Measurements from ENCODE around the gene BAG1.

DNA sequence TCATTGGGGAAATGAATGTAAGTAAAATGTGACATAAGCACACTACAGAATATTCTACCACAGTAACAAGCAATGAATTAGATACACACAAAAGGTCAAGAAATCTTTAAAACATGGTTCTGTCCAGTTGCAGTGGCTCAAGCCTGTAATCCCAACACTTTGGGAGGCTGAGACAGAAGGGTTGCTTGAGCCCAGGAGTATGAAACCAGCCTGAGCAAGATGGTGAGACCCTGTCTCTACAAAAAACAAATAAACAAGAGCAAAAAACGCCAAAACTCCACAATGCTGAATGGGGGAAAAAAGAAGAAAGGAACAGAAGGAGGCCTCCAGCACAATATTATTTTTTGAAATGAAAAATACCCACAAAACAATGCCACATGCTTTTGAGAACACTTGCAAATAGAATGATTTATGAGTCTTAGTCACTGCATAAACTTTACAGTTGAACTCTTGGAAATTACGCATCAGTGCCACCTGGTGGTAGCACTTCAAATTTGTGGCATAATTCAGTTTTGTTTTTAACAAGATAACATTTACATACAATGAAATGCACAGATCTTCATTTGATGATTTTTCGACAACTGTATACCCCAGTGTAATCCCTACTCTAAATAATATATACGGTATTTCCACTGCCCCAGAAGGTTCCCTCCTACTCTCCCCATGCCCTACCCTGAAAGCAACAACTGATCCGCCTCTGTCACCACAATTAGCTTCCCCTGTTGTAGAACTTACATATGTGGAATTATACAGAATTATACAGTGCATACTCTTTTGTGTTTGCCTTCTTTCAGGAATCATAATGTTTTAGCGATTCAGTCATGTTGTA is 39.0 kb downstream of the BAG1 start:
- no peak for TF ChIP-seq POLR2A (IDR thresholded peaks at IDR 0.05)
- TF ChIP-seq, protein P1, sequence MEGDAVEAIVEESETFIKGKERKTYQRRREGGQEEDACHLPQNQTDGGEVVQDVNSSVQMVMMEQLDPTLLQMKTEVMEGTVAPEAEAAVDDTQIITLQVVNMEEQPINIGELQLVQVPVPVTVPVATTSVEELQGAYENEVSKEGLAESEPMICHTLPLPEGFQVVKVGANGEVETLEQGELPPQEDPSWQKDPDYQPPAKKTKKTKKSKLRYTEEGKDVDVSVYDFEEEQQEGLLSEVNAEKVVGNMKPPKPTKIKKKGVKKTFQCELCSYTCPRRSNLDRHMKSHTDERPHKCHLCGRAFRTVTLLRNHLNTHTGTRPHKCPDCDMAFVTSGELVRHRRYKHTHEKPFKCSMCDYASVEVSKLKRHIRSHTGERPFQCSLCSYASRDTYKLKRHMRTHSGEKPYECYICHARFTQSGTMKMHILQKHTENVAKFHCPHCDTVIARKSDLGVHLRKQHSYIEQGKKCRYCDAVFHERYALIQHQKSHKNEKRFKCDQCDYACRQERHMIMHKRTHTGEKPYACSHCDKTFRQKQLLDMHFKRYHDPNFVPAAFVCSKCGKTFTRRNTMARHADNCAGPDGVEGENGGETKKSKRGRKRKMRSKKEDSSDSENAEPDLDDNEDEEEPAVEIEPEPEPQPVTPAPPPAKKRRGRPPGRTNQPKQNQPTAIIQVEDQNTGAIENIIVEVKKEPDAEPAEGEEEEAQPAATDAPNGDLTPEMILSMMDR (IDR thresholded peaks at IDR 0.05 in 4 of 5, conservative IDR thresholded peaks at IDR 0.05 in 1 of 5): peak; percentile 79 to 88 (median 82)

Data from gastrocnemius medialis (tissue), 4 donors.